ENCODE results near the gene GSX1.
"Not testable (repeated sequence)": the region's sequence is repeated elsewhere in the genome, so short reads cannot be mapped to it uniquely, and the experiment has no call there.

Gene GSX1

DNA sequence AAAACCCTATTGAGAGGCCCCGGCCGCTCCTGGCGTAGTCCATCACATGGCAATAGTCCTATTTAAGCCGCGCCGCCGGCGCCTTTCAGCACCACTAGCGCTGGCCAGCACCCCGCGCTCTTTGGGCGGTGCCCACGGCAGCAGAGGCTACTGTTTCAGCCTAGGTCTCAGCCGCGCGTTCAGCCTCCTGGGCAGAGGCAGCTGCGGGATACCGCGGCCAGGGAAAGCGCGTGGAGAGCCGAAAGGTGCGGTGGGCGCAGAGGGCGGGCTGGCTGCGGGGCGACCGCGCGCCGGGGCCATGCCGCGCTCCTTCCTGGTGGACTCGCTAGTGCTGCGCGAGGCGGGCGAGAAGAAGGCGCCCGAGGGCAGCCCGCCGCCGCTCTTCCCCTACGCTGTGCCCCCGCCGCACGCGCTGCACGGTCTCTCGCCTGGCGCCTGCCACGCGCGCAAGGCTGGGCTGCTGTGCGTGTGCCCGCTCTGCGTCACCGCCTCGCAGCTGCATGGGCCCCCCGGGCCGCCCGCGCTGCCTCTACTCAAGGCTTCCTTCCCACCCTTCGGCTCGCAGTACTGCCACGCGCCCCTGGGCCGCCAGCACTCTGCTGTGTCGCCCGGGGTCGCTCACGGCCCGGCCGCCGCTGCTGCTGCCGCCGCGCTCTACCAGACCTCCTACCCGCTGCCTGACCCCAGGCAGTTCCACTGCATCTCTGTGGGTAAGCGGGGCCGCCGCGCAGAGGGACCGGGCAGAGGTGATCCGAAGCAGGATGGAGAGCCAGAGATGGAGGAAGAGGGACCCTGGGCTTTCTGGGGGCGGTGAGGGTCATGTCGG lies at the start of gene GSX1:
GSX1 (plus strand) TSS at position 91 of the 826 bp plus-strand sequence; CDS start at position 299, 208 bp downstream.
- DNase-seq: no peak

DNA sequence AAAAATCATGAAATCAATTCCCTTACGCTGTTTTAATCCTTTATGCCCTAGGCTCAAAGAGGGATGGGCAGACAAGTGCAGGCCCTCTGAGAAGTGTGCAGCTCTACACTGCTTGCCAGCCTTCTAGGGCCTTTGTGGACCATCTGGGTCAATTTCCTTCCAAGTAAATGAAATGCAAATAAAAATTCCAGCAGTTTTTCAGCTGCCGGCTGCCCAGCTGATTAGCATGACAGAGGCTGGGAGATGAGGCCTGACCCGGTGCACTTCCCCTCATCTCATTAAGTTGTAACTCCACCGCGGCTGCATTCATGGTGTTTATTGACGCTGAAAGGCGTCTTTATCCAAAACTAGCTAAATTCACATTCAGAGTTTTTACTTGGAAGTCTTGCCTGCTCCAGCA lies 47.5 kb upstream of the GSX1 start:
- DNase-seq: no peak

DNA sequence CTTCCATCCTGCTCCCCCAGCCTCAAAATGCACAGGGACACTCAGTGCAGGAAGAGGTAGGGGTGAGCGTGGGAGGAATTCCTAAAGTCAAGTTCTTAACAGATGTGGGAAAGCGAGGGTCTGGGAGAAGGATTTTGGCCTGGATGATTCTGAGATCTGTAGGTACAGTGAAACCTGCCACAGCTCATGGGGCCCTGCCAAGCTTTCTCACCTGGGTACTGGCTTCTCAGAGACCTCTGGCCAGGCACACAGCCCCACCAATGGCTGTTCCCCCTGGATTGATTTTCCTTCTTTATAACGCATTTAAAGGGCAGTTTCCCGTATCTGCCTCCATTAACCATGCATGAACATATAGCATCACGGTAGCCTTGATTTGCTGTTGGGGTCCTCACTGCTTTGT lies 47.0 kb upstream of the GSX1 start:
- no peak for DNase-seq

DNA sequence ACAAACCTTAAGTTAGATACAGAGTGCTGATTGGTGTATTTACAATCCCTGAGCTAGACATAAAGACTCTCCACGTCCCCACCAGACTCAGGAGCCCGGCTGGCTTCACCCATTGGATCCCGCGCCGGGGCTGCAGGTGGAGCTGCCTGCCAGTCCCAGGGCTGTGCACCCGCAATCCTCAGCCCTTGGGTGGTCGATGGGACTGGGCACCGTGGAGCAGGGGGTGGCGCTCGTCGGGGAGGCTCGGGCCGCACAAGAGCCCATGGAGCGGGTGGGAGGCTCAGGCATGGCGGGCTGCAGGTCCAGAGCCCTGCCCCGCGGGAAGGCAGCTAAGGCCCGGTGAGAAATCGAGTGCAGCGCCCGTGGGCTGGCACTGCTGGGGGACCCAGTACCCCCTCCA lies 44.1 kb upstream of the GSX1 start:
- not testable (repeated sequence) for DNase-seq

DNA sequence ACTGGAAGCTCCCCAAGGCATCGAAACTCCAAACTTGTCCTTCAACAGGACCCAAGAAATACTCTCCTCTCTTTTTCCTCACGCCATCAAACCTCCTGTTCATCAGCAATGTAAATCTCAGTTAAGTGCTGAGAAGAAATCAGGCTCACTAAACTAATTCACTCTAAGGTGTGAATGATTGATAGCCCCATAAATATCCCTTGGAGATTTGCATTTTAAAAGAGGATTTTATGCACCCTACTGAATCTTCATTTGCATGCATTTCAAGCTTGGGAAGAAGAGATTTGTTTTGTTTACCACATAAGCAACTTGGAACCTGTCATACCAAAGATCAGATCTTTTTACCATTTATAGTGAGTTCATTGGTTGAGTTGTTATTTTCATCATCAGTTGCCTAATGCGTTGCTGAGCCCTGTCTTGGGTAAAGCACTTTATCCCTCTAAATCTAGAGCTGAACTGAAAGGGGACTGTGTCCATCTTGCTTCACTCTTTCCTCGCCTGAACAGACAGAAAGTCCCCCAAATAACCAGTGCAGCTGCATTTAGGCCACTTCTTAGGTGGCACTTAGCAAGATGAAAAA lies 40.2 kb upstream of the GSX1 start:
- DNase-seq: no peak

DNA sequence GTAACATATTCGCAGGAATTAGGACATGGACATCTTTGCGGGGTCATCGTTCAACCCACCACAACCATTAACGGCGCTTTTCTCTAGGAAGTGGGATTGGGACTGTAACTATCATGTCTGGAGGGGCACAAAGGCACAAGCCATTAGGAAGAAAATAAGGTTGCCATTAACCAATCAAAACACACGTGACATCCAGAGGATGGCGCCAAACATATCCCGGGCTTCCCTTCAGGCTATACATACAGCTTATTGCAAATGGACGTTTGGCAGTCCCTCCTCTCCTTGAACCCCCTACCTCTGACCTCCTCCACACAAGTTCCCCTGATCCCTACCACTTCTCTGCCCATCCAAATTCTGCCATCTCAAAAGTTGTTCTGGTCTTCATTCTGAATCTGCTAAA lies 26.6 kb upstream of the GSX1 start:
- no peak for DNase-seq

DNA sequence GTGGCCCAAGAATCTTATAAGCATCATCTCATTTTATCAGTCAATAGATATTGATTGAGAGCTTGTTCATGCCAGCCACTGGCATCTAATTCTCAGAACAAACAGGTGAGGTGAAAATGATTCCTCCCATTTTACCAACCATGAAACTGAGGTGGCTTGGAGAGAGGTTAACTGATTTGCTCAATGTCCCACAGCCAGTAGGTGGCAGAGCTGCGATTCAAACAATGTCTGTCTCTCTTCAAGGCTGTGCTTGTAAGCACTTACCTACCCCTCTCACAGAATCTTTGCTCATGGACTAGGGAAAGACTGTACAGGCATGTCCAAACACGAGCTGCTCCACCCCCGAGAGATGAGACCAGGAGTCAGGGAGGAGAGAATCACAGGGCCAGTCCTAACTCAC lies 21.5 kb upstream of the GSX1 start:
- no peak for DNase-seq

DNA sequence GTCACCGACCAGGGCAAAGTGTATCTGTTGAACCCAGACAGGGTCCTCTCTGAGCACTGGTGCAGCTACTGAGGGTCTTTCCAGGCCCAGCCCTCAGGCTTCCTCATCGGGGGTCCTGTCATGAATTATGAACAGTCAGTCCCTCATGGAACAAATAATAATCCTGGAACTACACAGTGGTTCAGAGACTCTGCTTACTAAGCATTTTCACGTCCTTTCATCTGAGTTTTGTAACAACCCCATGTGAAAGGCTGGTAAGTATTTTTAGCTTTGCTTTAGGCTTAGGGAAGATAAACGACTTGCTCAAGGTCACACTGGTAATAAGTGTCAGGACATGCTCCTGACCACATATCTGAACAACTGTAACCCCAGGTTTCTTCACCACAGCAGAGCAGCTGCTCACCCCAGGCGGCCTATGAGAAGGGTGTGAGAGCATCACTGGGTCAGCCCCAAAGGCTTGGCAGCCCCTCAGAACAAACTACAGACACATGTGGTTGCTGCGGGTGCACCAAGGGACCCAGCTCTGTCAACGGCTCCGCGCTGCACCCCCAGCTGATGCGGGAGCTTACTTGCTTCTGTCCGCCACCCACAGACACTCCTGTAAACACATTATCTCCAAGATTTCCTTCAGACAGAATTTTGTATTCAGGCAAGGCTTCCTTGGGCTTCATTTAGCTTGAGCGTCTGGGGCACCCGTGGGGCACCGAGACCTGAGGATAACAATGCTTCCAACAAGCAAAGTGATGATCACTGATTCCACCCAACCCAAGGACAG lies 19.4 kb upstream of the GSX1 start:
- DNase-seq: no peak

DNA sequence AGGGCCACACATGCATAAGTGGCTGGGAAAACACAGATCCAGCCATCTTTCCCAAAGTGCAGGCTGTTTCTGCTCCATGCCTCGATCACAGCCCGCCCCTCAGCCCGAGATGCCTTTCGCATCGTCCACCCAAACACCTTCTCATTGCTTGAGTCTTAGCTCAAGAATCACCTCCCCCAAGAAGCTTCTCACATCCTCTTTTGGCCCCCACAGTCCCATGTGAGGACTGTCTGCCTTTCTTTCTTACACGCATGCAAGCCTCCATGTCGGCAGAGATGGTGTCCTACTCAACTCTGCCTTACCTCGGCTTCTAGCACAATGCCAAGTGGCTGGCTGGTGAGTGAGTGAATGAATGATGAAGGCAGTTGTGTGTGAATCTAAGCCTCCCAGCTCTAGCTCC lies 18.1 kb upstream of the GSX1 start:
- DNase-seq: no peak

DNA sequence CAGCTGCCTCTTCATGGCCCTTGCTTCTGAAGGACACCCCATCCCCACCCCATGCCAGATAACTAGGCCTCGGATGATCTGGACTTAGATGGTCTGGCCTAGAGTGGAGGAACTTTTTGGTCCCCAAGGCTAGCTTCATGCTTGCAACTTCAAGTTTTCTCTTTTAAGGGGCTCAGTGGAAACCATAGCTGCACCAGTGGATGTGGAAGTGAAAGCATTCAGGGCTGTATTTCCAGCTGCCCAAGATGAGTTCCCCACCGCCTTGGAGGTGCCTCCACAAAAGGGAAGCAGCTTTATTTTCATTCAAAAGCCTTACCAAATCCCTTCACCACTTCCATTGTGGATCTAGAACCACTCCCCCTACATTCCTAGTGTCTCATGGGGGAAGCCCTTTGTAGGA lies 17.6 kb upstream of the GSX1 start:
- DNase-seq: no peak

DNA sequence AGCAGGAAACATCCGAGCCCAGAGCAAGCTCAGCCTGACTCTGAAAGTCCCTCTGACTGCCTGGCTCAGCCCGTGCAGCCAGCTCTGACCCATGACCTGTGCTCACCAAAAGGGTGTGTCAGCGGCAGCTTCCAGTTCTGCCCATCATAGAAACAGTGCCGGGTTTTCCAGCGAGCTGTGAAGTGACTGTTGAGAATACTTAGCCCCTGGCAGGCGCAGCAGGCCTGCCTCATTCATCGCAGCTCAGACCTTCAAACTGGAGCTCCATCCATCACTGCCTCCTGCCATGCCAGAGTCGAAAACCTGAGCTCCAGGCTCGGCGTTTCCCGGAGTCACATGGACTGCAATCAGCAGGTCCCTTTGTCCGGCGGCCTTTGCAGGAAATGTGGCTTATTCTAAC lies 16.3 kb upstream of the GSX1 start:
- no peak for DNase-seq

DNA sequence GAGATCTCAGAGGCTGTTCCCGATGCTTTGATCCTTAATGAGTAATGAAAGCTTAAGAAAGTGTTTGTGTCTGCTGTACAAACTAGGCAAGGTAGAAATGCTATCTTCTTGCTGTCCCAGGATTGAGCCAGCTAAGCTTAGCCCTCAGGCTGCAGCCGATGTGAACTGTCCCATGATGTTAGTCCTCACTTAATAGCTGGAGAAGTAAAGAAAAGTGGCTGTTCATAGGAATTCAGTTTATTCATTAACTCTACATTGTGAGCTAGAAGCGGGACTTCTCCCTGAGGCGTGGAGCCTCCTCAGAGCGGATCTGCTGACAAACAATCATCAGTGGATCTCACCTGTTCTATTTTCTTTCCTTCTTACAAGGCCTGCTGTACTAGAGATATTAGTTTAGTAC lies 10.1 kb upstream of the GSX1 start:
- no peak for DNase-seq

DNA sequence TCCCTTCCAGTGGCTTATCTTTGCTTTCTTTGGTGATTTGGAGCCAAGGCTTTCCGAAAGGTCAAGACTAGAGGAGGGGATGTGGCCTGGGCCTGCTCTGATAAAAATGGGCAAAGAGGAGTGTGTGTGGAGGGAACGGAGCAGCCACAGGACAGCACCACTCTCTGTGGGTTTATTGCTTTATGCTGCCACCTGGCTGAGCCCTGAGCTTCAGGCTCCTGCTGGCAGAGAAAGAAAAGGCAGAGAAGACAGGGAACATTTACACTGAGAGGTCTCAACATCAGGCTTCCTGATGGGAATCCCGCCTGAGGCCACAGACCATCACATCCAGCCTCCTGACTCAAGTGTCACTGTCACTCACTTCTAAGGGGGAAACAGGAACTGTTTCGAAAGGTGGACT lies 9.2 kb upstream of the GSX1 start:
- no peak for DNase-seq

DNA sequence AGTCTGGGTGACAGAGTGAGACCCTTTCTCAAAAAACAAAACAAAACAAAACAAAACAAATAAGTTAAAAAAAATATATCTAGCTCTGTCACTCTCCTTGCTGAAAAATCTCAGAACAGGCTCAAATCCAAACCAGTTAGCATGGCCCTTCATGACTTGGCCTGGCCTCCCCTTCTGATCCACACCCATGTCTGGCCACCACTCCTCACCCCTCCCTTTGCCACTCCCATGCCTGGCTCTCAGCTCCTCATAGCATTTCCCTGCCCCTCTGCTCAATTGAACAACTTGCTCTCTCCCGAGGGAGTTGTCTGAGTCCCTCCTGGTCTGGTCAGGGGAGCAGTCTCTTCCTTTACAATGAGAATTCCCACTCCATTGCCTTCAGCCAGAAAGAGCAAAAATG lies 4.0 kb upstream of the GSX1 start:
- no peak for DNase-seq

DNA sequence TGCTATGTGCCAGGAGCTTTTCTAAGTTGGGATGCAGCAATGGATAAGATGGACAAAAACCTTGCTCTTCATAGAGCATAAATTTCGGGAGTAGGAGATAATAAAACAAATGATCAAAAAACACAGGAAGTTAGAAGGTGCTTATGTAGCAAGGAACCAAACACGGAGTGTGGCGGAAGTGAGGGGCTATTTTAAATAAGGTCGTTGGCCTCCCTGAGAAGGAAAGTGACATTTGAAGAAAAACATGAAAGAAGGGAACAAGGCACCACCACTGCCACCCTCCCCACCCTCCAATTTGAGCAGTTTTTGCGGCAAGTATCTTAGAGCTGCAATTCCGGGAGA lies 3.2 kb upstream of the GSX1 start:
- no peak for DNase-seq

DNA sequence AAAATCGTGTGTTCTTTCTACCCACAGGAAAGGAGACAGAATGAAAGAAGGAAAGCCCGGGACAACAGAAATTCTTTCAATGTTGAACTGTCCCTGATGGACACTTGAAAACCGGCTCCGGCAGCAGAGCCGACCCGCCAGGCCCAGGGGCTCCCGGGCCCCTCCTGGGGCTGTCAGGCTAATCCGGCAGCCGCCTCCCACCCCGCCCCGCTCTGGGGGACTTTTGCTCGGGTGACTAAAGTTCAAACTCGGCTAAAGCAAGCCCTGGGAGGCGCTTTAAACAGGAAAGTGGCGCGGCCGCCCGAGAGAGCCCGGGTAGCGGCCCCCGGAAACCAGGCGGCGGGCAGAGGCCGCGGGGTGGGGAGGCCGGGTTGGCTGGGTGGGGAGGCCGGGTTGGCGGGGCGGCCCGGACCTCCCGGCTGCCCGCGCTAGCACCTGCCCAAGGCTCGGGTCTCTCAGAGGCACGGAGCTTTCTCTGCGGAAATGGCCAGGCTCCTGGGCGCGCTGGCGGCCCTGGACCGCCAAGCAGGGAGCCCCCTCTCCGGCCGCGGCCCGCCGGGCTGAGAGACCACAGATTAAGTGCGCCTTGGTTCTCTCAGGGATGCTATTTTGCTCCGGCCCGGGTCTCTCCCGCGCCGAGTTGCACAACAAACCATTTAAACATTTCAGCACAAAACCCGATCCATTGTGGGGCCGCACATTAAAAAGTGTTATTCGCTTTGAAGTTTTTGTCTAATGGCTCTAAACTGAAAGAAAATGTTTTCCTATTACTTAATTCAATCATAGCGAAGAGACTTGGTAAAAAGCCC lies 2.6 kb upstream of the GSX1 start:
- no peak for DNase-seq

DNA sequence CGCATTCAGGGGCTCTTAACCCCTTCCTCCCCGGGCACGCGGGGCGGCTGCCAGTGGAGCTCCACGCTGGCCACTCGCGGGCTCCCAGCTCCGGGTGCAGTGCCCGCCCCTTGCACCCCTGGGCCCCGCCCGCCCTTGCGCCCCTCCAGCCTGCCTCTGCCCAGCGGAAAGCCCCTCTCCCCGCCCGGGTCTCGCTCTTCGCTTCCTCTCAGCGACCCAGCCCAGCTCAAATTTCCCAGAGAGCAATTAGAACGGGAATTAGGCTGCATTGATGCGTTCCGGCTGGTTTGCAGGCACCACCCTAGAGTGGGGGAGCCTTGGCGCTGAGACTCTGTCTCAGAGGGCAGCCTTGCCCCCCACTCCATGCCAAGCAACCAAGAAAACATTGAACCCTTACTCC lies 1.8 kb upstream of the GSX1 start:
- no peak for DNase-seq

DNA sequence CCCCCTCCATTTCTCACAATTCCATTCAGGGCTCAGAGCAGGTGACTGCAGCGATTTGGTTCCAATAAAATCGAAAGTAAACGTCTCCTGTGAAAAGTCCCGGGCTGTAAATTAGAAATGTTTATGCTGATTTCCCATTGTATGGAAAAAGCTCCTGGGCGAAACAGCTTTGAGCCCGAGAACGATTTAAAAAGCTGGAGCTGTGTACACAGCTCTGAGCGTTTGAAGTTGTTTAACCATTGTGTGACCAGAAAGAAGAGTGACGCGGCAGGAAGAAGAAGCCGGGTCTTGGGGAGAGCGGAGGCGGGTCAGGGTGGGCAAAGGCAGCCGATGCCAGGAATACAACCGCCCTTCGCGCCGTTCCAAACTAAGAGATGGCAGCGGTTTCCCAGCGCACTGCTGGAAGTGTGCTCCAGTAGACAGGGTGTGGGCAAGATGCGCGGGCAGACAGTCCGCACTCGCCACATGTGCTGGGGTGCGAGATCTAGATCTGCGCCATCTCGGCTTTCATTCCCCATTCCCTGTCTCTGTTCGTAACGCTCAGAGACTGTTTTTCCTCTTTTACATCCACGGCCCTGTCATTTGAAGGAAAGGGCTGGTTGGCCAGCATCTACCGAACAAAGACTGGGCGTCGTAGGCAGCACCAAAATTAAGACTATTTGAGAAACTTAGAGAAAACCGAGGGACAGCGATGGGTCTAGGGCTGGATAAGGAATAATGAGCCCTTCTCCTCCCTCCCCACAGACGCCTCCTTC lies 960 bp upstream of the GSX1 start:
- DNase-seq: no peak

DNA sequence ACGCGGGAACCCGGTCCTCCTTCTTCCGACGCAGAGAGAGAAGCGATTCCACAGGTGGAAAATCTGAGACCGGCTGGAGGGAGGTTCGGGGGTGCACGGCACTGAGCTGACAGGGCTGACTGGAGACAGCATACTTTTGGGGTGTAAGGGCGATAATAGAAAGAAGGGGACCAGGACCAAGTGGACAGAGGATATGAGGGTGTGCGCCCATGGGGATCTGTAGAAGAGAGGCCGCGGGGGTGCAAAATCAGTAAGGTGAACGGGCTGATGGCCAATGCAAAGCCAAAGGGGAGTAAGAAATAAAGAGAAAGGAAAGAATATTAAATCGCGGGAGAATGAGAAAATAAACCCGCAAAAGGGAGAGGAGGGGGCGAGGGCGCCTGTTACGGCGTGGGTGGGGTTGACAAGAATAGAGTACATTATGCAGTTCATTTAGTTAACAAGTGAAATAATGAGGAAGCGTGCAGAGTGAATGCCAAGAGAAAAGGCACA lies 336 bp upstream of the GSX1 start:
- DNase-seq: no peak

DNA sequence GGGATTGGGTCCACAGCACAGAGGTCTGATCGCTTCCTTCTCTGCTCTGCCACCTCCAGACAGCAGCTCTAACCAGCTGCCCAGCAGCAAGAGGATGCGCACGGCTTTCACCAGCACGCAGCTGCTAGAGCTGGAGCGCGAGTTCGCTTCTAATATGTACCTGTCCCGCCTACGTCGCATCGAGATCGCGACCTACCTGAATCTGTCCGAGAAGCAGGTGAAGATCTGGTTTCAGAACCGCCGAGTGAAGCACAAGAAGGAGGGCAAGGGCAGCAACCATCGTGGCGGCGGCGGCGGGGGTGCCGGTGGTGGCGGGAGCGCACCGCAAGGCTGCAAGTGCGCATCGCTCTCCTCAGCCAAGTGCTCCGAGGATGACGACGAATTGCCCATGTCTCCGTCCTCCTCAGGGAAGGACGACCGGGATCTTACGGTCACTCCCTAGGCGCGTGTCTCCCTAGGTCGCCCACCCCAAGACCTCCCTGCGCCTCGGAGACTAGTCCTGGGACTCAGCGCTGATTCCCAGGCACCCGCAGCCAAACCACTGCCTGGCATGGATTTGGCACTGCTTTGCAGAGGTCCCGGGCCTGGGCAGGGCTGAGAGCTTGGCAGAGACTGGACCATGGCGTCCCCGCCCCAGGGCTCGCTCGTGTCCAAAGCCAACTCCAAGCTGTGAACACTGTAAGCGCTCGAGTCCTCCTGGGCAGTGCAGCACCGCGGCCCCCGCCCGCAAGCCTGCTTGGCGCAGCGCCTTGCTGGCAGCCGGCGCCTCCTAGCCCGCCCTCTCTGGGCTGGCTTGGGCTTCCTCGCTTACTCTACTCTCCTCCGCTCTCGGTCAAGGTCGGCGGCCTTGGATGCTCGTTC lies 1.5 kb downstream of the GSX1 start:
- no peak for DNase-seq

DNA sequence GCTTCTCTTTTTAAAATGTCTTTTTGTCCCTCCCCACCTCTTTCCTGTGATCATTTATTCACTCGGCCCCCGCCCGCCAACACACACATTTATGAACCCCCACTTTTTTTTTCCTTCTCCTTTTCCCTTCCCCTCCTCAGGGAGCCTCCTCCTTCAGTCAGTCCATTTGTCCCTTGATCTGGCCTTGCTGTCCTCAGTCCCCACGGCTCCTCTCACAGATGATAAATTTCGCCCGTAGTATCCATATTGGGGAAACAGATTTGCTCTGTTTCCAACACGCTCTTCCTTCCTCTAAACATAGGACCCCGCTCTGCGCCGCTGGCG lies 2.0 kb downstream of the GSX1 start:
- no peak for DNase-seq
